NCI-H2227 (cell line): ENCODE measurements around the gene FAIM2.
A peak's percentile ranks its signal among the peaks of the same experiment; 100 is the strongest.

Experiments
- DNase-seq: peaks from one replicate; lab custom pipeline; 2025; ENCODE audit not compliant: unreplicated experiment; lab: John Stamatoyannopoulos, UW

The FAIM2 gene

GRCh38 chr12:49903700-49904423 lies at the start of gene FAIM2:
Gene FAIM2 (minus strand): TSS chr12:49903900. CDS start chr12:49903792, 108 bp downstream.
- peak; percentile 88 for DNase-seq

GRCh38 chr12:49953151-49953550 lies 49.5 kb upstream of the FAIM2 start:
- DNase-seq, result no peak

- no peak for DNase-seq
Measured at GRCh38 chr12:49952391-49953055, 48.8 kb upstream of the FAIM2 start.

- DNase-seq, result no peak
Measured at GRCh38 chr12:49951411-49952240, 47.9 kb upstream of the FAIM2 start.

GRCh38 chr12:49950273-49951251 lies 46.9 kb upstream of the FAIM2 start, which contains the start of gene AQP2:
Gene AQP2 (plus strand): TSS chr12:49950737. CDS start chr12:49950831, 94 bp downstream.
- DNase-seq, result no peak

- DNase-seq, result no peak
Measured at GRCh38 chr12:49949866-49950265, 46.2 kb upstream of the FAIM2 start.

GRCh38 chr12:49948866-49949845 lies 45.5 kb upstream of the FAIM2 start:
- no peak for DNase-seq

GRCh38 chr12:49947593-49948226 lies 44.0 kb upstream of the FAIM2 start:
- DNase-seq, result no peak

GRCh38 chr12:49946497-49946896 lies 42.8 kb upstream of the FAIM2 start:
- DNase-seq, result no peak

- no peak for DNase-seq
Measured at GRCh38 chr12:49946086-49946485, 42.4 kb upstream of the FAIM2 start.

- DNase-seq, result peak; percentile 68
Measured at GRCh38 chr12:49945394-49946080, 41.8 kb upstream of the FAIM2 start.

- no peak for DNase-seq
Measured at GRCh38 chr12:49944718-49945117, 41.0 kb upstream of the FAIM2 start.

- DNase-seq, result no peak
Measured at GRCh38 chr12:49944046-49944445, 40.3 kb upstream of the FAIM2 start.

GRCh38 chr12:49943625-49943960 lies 39.9 kb upstream of the FAIM2 start:
- DNase-seq, result no peak

GRCh38 chr12:49942921-49943624 lies 39.4 kb upstream of the FAIM2 start:
- no peak for DNase-seq

- no peak for DNase-seq
Measured at GRCh38 chr12:49942512-49942893, 38.8 kb upstream of the FAIM2 start.

GRCh38 chr12:49941556-49942511 lies 38.1 kb upstream of the FAIM2 start:
- DNase-seq, result no peak
